Activated naive CD8-positive, alpha-beta T cell treated with anti-CD3 and anti-CD28 coated beads, Interleukin-2, amount 50 U/mL, for 24 hours (primary cell): Measurements from ENCODE around the gene RIC1.
"Not testable (repeated sequence)": the region's sequence is repeated elsewhere in the genome, so short reads cannot be mapped to it uniquely, and the experiment has no call there.

ENCODE experiments used
- ATAC-seq: fragments of 150-1000 bp; cut with Tn5 transposase; one replicate; pipeline ENCODE4 v1.10.0; 2021
- DNase-seq: peaks from one replicate; pipeline ENCODE4 v3.0.0; 2021
- H3K27ac Mint-ChIP-seq: one replicate; pipeline ENCODE4 v1.8.0; 2021; ENCODE audit warnings: mild to moderate bottlenecking, mixed read lengths
- H3K27me3 Mint-ChIP-seq: one replicate; pipeline ENCODE4 v1.8.0; 2021; ENCODE audit warnings: mixed read lengths
- H3K36me3 Mint-ChIP-seq: one replicate; pipeline ENCODE4 v1.8.0; 2021; ENCODE audit warnings: low read depth, mixed read lengths
- H3K4me1 Mint-ChIP-seq: one replicate; pipeline ENCODE4 v1.8.0; 2021; ENCODE audit warnings: mixed read lengths
- H3K4me3 Mint-ChIP-seq: one replicate; pipeline ENCODE4 v1.8.0; 2021; ENCODE audit warnings: mild to moderate bottlenecking, moderate library complexity, mixed read lengths
- H3K9me3 Mint-ChIP-seq: one replicate; pipeline ENCODE4 v1.8.0; 2021; ENCODE audit warnings: mixed read lengths

RIC1 gene

GRCh38 chr9:5715548-5716127 is 86.7 kb downstream of the RIC1 start:
- DNase-seq (no peak), ATAC-seq (no peak)
- Mint-ChIP-seq H3K4me1 (peaks cover 11% of the 10 kb centered on the region), H3K36me3 (peaks cover 49% of the 10 kb centered on the region), H3K4me3 (no peak overlapping the region), H3K27me3 (no peaks in the 10 kb centered on the region), H3K27ac (no peak overlapping the region), H3K9me3 (peaks cover 4% of the 10 kb centered on the region)

- Mint-ChIP-seq H3K4me1 (peaks cover 11% of the 10 kb centered on the region), H3K36me3 (peaks cover 42% of the 10 kb centered on the region)
- H3K4me3 Mint-ChIP-seq, H3K9me3 Mint-ChIP-seq, H3K27me3 Mint-ChIP-seq, H3K27ac Mint-ChIP-seq, DNase-seq, ATAC-seq: not testable (repeated sequence)
Measured at GRCh38 chr9:5717434-5717833, 88.5 kb downstream of the RIC1 start.

GRCh38 chr9:5718296-5719032 is 89.6 kb downstream of the RIC1 start:
- peaks cover 51% of the 10 kb centered on the region for H3K36me3 Mint-ChIP-seq
- H3K27me3 Mint-ChIP-seq, result no peaks in the 10 kb centered on the region
- H3K9me3 Mint-ChIP-seq, result peaks cover 4% of the 10 kb centered on the region
- DNase-seq (no peak), ATAC-seq (no peak)
- H3K4me3 Mint-ChIP-seq, result no peak overlapping the region
- no peak overlapping the region for H3K27ac Mint-ChIP-seq
- H3K4me1 Mint-ChIP-seq, result peaks cover 11% of the 10 kb centered on the region

- H3K9me3 Mint-ChIP-seq, result peaks cover 4% of the 10 kb centered on the region
- peaks cover 11% of the 10 kb centered on the region for H3K4me1 Mint-ChIP-seq
- H3K27me3 Mint-ChIP-seq, result no peaks in the 10 kb centered on the region
- ATAC-seq (no peak), DNase-seq (no peak)
- peaks cover 56% of the 10 kb centered on the region for H3K36me3 Mint-ChIP-seq
- H3K4me3 Mint-ChIP-seq, result no peak overlapping the region
- H3K27ac Mint-ChIP-seq, result no peak overlapping the region
Measured at GRCh38 chr9:5719100-5719926, 90.4 kb downstream of the RIC1 start.

- Mint-ChIP-seq H3K27ac (no peak overlapping the region), H3K36me3 (peaks cover 58% of the 10 kb centered on the region), H3K4me1 (peaks cover 3% of the 10 kb centered on the region), H3K4me3 (no peak overlapping the region), H3K27me3 (no peaks in the 10 kb centered on the region), H3K9me3 (peaks cover 4% of the 10 kb centered on the region)
- ATAC-seq (no peak), DNase-seq (no peak)
Measured at GRCh38 chr9:5720151-5720550, 91.2 kb downstream of the RIC1 start.

GRCh38 chr9:5721279-5722087 is 92.6 kb downstream of the RIC1 start:
- ATAC-seq (no peak), DNase-seq (no peak)
- H3K4me3 Mint-ChIP-seq, result no peak overlapping the region
- H3K27ac Mint-ChIP-seq, result no peak overlapping the region
- H3K27me3 Mint-ChIP-seq, result no peaks in the 10 kb centered on the region
- H3K36me3 Mint-ChIP-seq, result peaks cover 64% of the 10 kb centered on the region
- peaks cover 3% of the 10 kb centered on the region for H3K4me1 Mint-ChIP-seq
- peaks cover 4% of the 10 kb centered on the region for H3K9me3 Mint-ChIP-seq

- not testable (repeated sequence) for H3K4me3 Mint-ChIP-seq, ATAC-seq, H3K27me3 Mint-ChIP-seq, DNase-seq, H3K4me1 Mint-ChIP-seq, H3K27ac Mint-ChIP-seq, H3K9me3 Mint-ChIP-seq
- H3K36me3 Mint-ChIP-seq, result peaks cover 68% of the 10 kb centered on the region
Measured at GRCh38 chr9:5722679-5723078, 93.8 kb downstream of the RIC1 start.

GRCh38 chr9:5735072-5735471 is 106.2 kb downstream of the RIC1 start:
- ATAC-seq, result no peak
- no peak for DNase-seq
- H3K36me3 Mint-ChIP-seq, result peaks cover 30% of the 10 kb centered on the region
- no peak overlapping the region for H3K4me3 Mint-ChIP-seq
- H3K9me3 Mint-ChIP-seq, result no peaks in the 10 kb centered on the region
- H3K4me1 Mint-ChIP-seq, result no peaks in the 10 kb centered on the region
- H3K27me3 Mint-ChIP-seq, result no peaks in the 10 kb centered on the region
- H3K27ac Mint-ChIP-seq, result no peak overlapping the region

- no peak for ATAC-seq
- Mint-ChIP-seq H3K27ac (no peak overlapping the region), H3K9me3 (no peaks in the 10 kb centered on the region), H3K27me3 (no peaks in the 10 kb centered on the region), H3K4me3 (no peak overlapping the region), H3K4me1 (no peaks in the 10 kb centered on the region), H3K36me3 (peaks cover 40% of the 10 kb centered on the region)
- no peak for DNase-seq
Measured at GRCh38 chr9:5736563-5737346, 107.8 kb downstream of the RIC1 start.

GRCh38 chr9:5743109-5743508 is 114.2 kb downstream of the RIC1 start:
- Mint-ChIP-seq H3K9me3 (peaks cover 1% of the 10 kb centered on the region), H3K27ac (no peak overlapping the region), H3K4me1 (peaks cover under 1% of the 10 kb centered on the region), H3K36me3 (peaks cover 56% of the 10 kb centered on the region), H3K4me3 (no peak overlapping the region), H3K27me3 (no peaks in the 10 kb centered on the region)
- ATAC-seq (no peak), DNase-seq (no peak)

GRCh38 chr9:5748438-5748837 is 119.5 kb downstream of the RIC1 start:
- ATAC-seq, result no peak
- Mint-ChIP-seq H3K36me3 (peaks cover 40% of the 10 kb centered on the region), H3K4me3 (no peak overlapping the region), H3K9me3 (peaks cover 5% of the 10 kb centered on the region), H3K27me3 (no peaks in the 10 kb centered on the region), H3K27ac (peak overlapping the region; percentile 20), H3K4me1 (peaks cover 11% of the 10 kb centered on the region)
- no peak for DNase-seq

- Mint-ChIP-seq H3K4me1 (peaks cover 11% of the 10 kb centered on the region), H3K36me3 (peaks cover 34% of the 10 kb centered on the region), H3K27me3 (no peaks in the 10 kb centered on the region), H3K9me3 (peaks cover 5% of the 10 kb centered on the region), H3K4me3 (no peak overlapping the region), H3K27ac (no peak overlapping the region)
- DNase-seq (no peak), ATAC-seq (no peak)
Measured at GRCh38 chr9:5749306-5749705, 120.4 kb downstream of the RIC1 start.

GRCh38 chr9:5750569-5750968 is 121.7 kb downstream of the RIC1 start:
- H3K27me3 Mint-ChIP-seq, result no peaks in the 10 kb centered on the region
- H3K4me3 Mint-ChIP-seq, result no peak overlapping the region
- peaks cover 11% of the 10 kb centered on the region for H3K4me1 Mint-ChIP-seq
- ATAC-seq (no peak), DNase-seq (no peak)
- peaks cover 31% of the 10 kb centered on the region for H3K36me3 Mint-ChIP-seq
- peaks cover 5% of the 10 kb centered on the region for H3K9me3 Mint-ChIP-seq
- peak overlapping the region; percentile 46 for H3K27ac Mint-ChIP-seq

- Mint-ChIP-seq H3K36me3 (peaks cover 27% of the 10 kb centered on the region), H3K27ac (peak overlapping the region; percentile 33), H3K4me3 (no peak overlapping the region), H3K9me3 (no peaks in the 10 kb centered on the region), H3K4me1 (peaks cover 6% of the 10 kb centered on the region), H3K27me3 (no peaks in the 10 kb centered on the region)
- no peak for ATAC-seq
- DNase-seq, result no peak
Measured at GRCh38 chr9:5756633-5757032, 127.7 kb downstream of the RIC1 start.
